Measurements from ENCODE around the gene NCOR2.

NCOR2 gene

DNA sequence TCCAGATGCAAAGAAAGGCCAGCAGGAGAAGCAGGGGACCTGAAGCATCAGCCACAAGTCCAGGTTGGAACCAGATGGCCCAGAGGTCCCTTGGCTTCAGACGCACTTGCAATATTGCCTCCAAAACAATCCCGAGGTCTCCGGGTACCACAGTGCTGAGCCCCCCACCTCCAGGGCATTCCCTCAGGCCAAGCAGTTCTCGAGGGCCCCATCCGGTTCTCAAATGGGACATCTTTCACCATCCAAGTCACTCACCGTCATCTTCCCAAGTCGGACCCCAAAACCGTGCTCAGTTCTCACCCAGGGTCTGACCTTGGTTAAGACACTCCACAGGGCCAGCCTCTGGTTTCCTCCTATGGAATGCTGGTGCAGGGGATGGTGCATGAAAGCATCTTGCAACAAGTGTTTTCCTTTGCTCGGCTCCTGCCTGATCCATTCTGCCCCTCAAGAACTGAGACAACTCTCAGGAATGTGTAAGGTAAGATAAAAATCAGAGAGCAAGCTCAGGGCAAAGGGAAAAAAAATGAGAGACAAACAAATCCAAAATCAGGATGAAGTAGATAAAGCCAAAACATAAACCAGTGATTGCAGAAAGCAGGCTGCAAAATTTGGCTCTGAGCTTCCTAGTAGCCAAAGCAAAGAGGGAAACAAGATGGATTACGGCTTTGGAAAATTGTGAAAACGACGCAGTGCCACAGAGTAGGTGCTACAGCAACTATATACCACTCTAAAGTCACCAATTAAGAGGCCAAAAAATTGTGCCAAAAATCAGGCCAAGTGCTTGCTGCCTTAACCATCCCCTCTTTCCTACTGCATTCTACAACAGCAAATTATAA lies 8.0 kb downstream of the NCOR2 start:
- no peak for DNase-seq (ENCODE audit: low read depth)

DNA sequence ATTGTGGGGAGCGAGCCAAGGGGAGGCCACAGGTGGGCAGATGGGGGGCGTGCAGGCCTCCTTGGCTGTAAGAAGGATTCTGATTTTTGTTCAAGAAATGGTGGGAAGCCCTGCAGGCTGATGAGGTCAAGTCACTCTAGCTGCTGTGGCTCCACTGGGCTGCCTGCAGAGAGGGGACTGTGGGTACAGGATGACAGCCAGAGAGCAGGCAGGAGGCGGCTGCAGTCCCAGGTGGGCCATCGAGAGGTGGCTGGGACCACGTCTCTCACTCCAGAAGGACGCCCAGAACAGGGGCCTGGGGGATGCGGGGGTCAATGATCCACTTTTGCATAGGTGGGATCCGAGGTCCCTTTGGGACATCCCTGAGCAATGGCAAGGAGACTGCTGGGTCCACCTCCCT lies 9.1 kb downstream of the NCOR2 start:
- no peak for DNase-seq (ENCODE audit: low read depth)

DNA sequence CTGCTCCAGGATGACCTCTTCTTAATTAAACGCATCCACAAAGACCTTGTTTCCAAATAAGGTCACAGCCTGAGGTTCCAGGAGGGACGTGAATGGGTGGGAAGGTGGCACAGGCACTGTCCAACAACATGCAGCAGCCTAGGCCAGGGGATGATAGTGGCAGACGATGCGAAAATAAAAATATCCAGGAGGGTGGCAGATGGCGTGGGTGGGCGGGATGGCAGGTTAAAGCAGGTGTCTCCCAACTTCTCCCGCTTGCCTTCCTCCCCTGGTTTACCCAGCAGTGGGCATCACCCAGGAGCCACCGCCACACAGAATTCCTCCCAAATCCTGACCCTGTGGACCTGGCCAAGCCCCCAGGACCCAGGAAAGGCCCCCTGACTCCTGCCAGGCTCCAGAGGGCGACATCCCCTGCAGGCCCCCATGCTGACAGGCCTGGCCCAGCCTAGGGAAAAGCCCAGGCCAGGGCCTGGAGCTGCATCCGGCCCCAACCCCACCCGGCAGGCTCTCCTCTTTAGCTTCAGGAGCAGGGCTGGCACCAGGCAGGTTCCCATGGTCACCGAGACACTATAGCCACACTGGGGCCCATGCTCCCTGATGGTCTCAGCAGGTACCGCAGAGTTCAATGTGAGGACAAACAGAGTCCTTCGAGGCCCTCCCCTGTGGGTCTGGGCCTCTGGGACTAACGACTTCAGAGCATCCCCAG lies 9.7 kb downstream of the NCOR2 start:
- no peak for DNase-seq (ENCODE audit: low read depth)

DNA sequence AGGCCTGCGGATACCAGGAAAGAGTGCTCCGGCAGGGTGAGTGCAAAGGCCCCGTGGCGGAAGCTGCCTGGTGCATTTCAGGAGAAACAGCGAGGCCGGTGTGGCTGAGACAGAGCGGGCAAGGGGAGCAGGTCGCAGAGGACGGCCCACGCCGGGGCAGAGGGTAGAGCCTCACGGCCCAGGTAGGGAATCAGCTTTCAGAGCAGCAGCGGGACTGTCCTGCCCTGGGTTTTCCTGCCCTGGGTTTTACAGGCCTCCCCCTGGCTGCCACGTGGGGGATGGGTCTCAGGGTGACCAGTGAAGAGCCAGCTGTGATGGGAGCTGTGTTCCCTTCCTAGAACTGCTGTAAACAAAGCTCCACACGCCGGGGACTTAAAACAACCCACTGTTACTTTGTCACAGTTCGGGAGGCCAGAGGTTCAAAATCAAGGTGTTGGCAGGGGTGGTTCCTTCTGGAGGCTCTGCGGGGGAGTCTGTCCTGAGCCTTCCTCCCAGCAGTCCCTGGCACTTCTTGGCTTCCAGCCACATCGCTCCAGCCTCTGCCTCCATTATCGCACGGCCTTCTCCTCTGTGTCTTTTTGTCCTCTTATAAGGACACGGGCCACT lies 10.4 kb downstream of the NCOR2 start:
- no peak for DNase-seq (ENCODE audit: low read depth)

DNA sequence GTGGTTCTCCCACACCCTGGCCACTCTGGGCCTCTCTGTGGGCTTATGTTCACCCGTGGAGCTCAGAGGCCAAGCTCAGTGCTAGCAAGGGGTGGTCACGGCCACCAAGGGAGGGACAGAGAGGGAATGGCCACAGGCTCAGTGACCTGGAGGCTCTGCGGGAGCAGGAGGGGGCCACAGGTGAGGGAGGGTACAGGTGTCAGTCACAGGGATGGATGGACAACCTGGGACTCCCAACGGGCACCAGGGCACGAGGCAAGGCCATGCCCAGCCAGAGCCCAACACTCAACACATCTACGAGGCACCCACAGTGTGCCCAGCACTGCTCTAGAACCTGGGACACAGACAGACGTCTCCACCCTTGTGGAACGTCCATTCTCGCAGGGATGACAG lies 11.3 kb downstream of the NCOR2 start:
- no peak for DNase-seq (ENCODE audit: low read depth)

DNA sequence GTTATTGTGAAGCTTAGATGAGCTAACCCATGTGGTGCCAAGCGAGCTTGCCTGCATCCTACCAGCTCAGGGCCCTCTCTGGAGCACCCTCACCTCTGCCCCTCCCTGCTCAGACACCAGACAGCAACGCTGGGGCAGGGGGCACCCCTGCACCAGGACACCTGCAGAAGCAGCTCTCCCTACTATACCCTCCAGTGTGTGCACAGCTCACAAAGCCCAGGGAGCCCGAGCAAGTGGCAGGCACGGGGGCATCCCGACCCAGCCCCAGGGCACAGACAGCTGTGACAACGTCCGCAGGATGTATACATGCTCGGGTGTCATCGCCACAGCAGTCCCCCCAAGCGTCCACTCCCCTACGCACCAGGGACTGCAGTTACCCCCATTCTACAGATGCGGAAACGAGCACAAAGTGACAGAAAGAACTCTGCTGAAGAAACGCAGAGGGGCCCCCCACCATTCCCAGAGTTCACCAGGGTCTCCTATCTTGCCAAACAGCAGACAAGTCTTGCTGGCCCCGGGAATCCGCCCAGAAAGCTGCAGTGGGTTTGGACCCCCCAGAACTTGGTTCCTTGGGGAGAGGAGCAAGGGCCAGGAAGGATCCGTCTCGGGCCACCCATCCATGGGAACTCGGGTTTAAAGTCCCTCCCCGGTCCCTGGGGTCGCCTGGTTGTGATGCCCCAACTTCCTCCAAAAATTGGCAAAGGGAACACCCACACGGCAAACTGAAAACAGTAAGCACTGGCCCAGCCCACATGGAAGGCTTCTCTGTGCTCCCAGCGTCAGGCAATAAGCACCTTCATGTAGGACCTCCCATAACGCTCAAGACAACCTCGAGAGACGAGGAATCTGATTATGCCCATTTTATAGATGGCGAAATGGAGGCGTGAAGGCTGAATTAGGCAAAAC lies 12.0 kb downstream of the NCOR2 start:
- no peak for DNase-seq (ENCODE audit: low read depth)

DNA sequence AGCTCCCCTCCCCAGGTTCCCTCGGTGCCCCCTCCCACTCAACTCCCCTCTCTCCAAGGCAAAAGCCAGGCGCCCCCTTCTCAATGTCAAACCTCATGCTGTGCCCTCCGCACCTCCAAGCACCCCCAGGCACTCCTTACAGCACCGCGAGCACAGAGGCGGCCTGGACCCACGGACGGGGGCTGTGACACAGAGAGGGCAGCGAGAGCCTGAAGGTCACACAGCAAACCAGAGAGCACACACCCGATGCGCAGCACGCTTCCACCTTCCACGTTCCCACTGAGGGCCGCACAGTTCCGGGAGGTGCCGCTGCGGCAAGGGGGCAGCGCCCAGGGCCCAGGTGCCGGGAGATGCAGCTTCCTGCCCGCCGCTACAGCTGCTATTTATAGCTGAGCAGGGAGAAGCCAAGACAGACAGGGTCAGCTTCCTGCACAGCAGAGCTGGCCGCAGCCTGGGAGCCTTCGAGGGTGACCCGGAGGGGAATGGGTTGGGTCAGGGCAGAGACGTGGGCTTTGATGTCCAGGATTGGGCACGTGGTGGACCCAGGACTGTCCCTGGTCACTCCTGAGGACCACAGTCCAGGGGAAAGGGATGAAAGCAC lies 12.9 kb downstream of the NCOR2 start:
- no peak for DNase-seq (ENCODE audit: low read depth)

DNA sequence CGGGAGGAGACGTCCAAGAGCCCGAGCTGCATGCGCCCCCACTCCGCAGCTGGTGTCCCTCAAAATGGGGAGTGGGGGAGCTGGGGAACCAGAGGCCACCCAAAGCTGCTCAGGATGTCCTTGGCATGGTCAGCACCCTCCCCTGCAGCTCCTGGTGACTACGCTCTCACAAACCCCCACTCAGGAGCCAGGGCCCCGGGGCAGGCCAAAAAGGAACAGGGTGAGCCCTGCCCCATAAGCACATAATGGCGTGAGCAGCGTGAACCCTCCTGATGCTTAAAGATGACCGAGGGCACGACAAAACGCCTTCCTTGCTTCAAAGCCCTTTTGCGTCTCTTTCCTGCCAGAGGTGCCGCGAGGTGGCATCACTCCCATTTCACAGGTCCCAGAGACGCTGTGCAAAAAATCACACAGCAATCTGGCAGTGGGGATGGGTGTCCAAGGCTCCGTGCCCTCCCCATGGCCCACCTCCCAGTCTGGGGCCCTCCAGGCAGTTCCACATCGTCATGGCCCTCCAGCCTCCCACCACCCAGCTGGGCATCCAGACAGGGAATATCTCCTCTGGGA lies 13.5 kb downstream of the NCOR2 start:
- DNase-seq (ENCODE audit: low read depth) = no peak

DNA sequence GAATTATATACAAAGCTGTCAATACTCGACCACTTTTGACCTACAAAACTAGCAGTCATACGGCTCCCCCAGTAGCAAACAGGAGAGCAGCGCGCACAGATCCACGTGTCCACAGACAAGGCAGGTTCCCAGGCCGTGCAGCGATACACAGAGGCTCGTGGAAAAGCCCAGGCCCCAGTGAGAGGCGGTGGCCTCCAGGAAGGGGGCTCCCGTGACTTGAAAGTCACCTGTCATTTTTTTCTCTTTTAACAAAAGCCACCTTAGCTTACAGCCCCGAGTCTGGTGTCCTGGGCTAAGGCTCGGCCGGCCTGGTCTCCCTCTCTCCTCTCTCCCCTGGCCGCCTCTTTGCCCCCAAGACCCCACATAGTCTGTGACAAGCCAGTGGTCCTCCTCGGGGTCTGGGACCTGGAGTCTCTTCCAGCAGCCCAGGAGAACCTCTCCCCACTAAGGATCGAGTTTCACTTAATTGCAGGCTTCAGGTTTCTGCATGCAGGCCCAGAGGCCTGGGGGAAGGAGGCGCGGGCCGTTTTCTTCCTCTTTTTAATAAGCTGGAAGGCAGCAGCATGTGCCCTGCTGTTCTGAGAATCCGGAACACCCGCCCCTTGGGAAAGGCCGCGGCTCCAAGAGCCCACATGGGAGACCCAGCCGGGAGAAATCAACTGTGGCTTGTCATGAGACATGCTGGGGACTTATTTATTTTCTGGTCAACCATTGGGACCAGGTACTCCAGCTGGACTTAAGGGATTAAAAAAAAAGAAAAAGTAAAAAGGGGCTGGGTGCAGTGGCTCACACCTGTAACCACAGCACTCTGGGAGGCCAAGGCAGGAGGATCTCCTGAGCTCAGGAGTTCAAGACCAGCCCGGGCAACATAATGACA lies 15.9 kb downstream of the NCOR2 start:
- no peak for DNase-seq (ENCODE audit: low read depth)

DNA sequence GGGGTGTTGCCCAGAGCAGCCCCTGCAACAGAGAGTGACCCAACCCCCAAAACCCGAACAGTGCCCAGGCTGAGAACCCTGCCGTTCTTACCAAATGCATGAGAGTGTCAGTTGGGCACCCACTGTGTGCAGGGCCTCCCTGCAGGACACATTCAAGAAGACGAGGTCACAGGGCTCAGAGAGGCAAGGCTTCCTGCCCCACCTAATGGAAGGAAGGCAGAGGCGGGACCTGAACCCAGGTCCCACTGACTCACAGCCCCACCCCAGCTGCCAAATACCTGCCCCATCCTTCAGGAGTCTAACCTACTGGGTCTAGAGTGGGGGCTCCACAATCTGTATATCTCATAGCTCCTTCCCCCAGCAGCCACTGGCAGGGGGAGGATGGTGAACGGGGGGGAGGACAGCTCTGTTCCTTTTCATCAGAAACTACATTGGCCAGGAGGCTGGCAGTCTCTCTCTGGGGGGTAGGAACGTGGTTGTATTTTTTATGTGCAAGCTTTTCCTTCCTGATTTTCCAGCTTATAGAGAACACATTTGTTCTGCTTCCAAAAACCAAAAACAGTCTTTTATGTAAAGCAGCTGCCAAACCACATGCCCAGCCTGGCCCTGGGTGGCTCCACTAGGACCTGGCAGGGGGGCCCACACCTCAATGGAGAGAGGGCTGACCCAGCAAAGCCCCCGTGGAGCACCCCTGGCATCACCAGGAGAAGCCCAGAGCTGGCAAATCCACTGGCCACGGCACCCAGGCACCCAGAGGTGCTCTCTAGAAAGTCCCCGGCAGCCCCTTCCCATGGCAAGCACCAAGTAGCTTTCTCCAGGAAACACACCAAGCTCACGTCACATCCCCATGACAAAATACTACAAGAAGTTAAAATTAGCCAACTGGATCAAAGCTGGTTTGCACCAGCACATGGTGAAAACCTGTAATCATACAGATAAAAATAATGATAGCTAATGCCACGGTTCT lies 17.0 kb downstream of the NCOR2 start:
- no peak for DNase-seq (ENCODE audit: low read depth)

DNA sequence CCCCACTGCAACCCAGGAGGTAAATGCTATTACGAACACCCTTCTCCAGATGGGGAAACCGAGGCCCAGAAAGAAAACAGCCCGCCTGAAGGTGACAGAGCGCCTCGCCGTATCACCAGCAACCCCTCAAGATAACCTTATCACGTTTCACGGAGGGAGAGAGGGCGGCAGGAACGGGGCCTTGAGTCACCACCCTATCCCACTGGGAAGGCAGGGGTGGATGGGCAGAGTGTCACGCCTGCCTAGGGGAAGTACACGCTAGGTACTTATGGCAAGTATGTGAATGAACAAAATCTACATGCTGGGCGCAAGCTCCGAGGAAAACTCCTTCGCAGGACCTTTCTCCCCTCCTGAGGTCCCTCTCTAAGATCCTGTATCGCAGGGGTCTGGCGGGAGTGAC lies 17.8 kb downstream of the NCOR2 start:
- DNase-seq (ENCODE audit: low read depth) = no peak

DNA sequence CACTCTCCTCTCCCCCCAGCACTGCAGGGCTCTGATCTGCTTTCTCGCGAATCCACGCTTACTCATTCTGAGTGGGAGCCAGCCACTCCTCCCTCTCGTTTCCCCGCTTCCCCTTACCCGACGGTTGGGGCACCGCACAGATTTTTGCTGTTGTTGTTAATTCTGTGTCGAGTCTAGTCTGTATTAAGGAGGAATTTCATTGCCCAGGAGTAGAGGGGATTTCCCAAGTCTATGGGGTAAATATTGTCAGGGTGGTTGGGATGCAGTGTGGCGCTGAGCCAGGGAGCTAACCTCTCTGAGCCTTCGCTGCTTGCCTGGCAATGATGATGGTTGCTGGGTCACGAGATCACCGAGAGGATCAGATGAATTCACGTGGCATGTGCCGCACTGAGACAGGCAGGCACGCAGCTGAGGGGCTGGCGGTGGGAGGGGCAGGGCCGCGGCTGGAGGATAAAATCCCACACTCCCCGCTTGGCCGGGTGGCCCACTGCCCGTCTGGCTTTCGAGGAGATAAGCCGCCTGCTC lies 18.5 kb downstream of the NCOR2 start:
- DNase-seq (ENCODE audit: low read depth) = no peak

DNA sequence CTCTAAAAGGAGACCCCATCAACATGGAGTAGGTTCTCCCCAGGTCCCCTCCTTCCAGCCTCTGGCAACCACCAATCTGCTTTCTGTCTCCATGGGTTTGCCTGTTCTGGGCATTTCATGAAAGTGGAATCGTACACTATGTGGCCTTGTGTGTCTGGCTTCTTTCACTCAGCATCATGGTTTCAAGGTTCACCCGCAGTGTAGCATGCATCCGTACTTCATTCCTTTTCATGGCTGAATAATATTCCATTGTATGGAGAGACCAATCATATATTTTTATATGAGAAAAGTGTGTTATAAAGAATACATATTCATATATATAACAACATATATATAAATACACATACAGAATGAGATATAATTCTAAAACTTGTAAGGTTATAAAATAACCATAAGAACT lies 19.8 kb downstream of the NCOR2 start:
- no peak for DNase-seq (ENCODE audit: low read depth)

DNA sequence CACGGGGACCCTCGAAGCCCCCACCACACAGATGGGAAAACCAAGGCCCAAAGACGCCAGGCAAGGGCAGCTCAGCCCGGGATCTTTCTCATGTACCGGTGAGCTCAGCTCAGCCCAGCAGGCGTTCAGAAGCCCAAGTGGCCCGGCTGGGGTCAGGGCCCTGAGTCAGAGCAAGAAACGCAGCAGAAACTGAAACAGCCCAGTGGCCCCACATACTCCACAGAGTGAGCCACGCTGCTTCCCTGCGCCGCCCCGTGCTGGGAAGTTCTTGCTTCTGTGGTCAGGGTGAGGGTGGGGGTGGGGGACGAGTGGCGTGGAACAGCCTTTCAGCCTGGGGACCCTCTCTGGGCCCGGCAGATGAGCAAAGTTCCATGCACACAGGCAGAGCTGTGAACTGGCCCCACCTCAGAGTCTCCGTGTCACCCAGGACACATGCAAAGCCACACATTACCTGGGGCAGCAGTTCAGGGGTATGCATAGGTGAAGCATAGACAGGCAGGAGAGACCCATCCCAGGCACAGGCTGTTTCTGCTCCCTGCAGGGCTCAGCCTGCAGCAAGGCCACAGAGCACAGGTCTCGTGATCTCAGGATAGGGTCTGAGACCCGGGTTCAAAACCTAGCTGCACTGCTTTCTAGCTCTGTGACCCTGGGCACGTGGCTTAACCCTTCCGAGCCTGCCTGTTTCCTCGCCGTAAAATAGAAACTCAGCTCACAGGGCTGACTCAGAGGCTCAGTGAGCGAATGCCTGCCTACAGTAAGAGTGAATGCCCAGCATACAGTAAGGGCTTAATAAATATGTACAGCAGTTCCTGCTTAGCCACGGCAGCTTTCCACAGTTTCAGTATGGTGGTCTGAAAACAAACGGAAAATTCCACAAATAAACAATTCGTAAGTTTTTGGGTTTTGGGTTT lies 21.6 kb downstream of the NCOR2 start:
- DNase-seq (ENCODE audit: low read depth) = no peak

DNA sequence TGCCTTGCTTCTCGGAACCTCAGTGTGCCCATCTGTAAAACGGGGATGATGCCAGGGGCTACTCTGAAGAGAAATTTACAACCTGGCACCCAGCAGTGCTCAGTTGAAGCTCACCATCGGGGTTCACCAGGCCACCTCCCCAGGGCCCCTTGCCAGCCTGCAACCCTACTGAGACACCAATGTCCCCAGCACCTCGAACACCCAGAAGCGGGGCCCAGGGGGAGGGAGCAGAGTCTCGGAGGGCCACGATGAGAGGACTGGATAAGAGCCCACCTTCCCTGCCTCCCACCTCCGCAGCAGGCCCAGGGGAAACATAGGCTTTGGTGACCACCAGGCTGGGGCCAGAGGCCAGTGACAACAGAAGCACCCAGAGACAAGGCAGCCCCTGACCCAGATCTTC lies 22.4 kb downstream of the NCOR2 start:
- no peak for DNase-seq (ENCODE audit: low read depth)

DNA sequence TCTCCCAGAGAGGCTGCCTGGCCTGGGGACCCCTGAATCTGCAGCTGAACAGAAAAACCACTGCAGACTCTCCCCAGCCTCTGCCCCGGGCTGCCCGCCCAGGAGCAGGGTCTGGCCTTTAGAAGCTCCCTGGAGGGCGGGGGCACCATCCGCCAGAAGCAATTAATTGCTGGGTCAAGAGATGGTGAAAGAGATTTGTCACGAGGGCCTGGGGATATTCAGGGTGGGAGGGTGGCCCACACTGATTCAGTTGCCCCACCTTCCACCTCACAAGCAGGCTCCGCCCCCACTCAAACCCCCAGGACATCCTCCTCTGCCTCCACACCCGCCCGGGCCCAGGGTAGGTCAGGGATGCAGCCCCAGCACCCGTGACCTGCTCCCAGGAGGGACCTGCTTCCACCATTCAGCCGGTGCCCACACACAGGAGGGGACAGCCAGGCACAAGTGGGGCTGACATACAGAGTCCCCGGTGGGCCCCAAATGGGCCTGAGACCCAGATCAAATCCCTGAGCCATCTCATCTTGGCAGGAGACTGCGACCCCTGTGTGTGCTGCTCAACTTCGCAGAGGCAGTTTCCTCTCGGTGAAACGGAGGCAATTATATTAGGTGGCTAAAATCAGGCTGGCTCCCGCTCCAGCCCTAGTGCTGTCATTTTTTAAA lies 23.0 kb downstream of the NCOR2 start:
- DNase-seq (ENCODE audit: low read depth) = no peak

DNA sequence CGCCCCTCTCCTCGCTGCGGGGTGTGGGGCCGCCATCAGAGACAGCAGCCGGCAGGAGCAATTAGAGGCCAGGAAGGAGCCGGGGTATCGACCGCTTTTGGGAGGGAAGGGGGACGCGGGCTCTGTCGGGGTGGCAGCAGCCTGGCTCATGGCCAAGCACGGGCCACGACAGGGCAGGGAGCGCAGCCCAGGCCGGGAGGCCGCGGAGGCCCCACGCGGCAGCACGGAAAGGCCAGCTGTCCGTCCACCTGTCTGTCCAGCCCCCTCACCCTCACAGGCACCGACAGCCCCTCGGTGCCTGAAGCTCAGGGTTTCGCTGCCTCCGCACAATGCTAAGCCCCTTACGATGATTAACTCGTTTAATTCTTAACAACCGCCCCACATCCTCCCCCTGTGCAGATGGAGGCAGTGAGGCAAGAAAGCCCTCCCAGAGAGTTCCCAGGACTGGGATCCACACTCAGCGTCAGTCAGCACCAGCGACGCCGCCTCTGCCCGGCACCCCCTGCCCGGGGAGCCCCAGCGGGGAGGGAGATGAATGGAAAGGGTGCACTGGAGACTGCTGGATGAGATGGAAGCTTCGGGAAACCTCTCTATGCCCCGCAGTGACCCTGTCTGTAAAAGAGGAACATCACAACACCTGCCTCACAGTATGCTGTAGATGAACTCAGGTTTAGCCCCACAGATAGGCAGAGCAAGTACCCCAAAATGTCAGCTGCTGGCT lies 23.7 kb downstream of the NCOR2 start:
- no peak for DNase-seq (ENCODE audit: low read depth)
